ENCODE measurements around the gene LINGO1.

DNA sequence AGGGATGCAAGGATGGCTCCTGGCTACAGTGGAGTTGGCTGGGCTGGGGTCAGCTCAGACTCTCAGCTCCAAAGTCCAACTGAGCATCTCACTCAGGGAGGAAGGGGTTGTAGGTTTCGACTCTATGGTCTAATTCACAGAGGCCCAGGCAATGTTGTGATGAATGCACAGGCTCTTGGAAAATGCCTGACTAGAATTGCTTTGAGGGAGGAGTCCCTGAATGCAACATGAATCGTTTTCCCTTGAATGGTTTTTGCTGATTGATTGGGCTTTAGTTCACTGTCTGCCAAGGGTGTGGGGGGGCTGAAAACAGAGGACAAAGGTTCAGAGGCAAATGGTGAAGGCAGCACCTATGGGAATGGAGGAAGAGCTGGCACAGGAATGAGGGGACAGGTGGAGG is 48.6 kb upstream of the LINGO1 start:
- no peak for TF ChIP-seq MAFK (IDR thresholded peaks at IDR 0.05; ENCODE audit: low read length)
- no peak for TF ChIP-seq RBBP5 (IDR thresholded peaks at IDR 0.05; ENCODE audit: borderline replicate concordance, insufficient read depth, low read length, poor library complexity, severe bottlenecking)
- no peak for TF ChIP-seq ZSCAN29 (IDR thresholded peaks at IDR 0.05)
- TF ChIP-seq ZNF274 (IDR thresholded peaks at IDR 0.05; ENCODE audit: borderline replicate concordance, low read depth, low read length): no peak
- TF ChIP-seq, protein P1, sequence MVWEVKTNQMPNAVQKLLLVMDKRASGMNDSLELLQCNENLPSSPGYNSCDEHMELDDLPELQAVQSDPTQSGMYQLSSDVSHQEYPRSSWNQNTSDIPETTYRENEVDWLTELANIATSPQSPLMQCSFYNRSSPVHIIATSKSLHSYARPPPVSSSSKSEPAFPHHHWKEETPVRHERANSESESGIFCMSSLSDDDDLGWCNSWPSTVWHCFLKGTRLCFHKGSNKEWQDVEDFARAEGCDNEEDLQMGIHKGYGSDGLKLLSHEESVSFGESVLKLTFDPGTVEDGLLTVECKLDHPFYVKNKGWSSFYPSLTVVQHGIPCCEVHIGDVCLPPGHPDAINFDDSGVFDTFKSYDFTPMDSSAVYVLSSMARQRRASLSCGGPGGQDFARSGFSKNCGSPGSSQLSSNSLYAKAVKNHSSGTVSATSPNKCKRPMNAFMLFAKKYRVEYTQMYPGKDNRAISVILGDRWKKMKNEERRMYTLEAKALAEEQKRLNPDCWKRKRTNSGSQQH (CRISPR knock-in tag; IDR thresholded peaks at IDR 0.05): no peak
- TF ChIP-seq POLR2AphosphoS5 (IDR thresholded peaks at IDR 0.05; ENCODE audit: control insufficient read depth, insufficient read depth, low read depth, low read length): no peak
- TF ChIP-seq SAP30 (IDR thresholded peaks at IDR 0.05; ENCODE audit: borderline replicate concordance, insufficient read depth, low read depth, low read length, poor library complexity, severe bottlenecking): no peak
- TF ChIP-seq, protein P2, sequence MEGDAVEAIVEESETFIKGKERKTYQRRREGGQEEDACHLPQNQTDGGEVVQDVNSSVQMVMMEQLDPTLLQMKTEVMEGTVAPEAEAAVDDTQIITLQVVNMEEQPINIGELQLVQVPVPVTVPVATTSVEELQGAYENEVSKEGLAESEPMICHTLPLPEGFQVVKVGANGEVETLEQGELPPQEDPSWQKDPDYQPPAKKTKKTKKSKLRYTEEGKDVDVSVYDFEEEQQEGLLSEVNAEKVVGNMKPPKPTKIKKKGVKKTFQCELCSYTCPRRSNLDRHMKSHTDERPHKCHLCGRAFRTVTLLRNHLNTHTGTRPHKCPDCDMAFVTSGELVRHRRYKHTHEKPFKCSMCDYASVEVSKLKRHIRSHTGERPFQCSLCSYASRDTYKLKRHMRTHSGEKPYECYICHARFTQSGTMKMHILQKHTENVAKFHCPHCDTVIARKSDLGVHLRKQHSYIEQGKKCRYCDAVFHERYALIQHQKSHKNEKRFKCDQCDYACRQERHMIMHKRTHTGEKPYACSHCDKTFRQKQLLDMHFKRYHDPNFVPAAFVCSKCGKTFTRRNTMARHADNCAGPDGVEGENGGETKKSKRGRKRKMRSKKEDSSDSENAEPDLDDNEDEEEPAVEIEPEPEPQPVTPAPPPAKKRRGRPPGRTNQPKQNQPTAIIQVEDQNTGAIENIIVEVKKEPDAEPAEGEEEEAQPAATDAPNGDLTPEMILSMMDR (IDR thresholded peaks at IDR 0.05 in 2 of 3, conservative IDR thresholded peaks at IDR 0.05 in 1 of 3; ENCODE audit: insufficient read depth in 2 of 3, low read depth in 1 of 3, low read length in 3 of 3): no peak
